GM23338 (cell line): Measurements from ENCODE around the gene REEP1. TPM values are rescaled to one million over a fixed set of nuclear protein-coding genes. Genes with fewer than 3 reads are reported as not detected.

Experiments used
- ATAC-seq: fragments of 200-7000 bp; cut with Tn5 transposase; 3 replicates; pipeline ENCODE4 v1.9.1; 2020
- DNase-seq: peaks from one replicate; pipeline ENCODE4 v3.0.0-alpha.2; 2015; ENCODE audit warnings: low spot score
- H2AFZ ChIP-seq: fragments of 200-600 bp; sonication (generic); 2 replicates; pipeline ENCODE4 v1.8.0; 2016; ENCODE audit warnings: antibody characterized with exemption, mild to moderate bottlenecking, moderate library complexity
- H3F3A ChIP-seq: fragments of 200-600 bp; sonication (generic); replicated peaks from 2 replicates; pipeline ENCODE4 v1.8.0; 2017; ENCODE audit warnings: antibody characterized with exemption, mixed run types, low read depth
- H3K27ac ChIP-seq: fragments of 200-600 bp; sonication (generic); 2 replicates; pipeline ENCODE4 v1.6.1; 2016; ENCODE audit warnings: low read depth
- H3K27me3 ChIP-seq: fragments of 200-600 bp; sonication (generic); 2 replicates; pipeline ENCODE4 v1.8.0; 2016; ENCODE audit warnings: mild to moderate bottlenecking, mixed run types, moderate library complexity; ENCODE audit not compliant: insufficient read depth
- H3K36me3 ChIP-seq: fragments of 200-600 bp; sonication (generic); 2 replicates; pipeline ENCODE4 v1.8.0; 2016; ENCODE audit warnings: mild to moderate bottlenecking; ENCODE audit not compliant: insufficient read depth
- H3K4me1 ChIP-seq: fragments of 200-600 bp; sonication (generic); 2 replicates; pipeline ENCODE4 v1.8.0; 2016; ENCODE audit warnings: mild to moderate bottlenecking, moderate library complexity; ENCODE audit not compliant: insufficient read depth
- H3K4me2 ChIP-seq: fragments of 200-600 bp; sonication (generic); 2 replicates; pipeline ENCODE4 v1.7.1; 2017; ENCODE audit warnings: mixed run types
- H3K4me3 ChIP-seq: fragments of 200-600 bp; sonication (generic); 2 replicates; pipeline ENCODE4 v1.6.1; 2016; ENCODE audit warnings: mixed run types
- H3K79me2 ChIP-seq: fragments of 200-600 bp; sonication (generic); replicated peaks from 2 replicates; pipeline ENCODE4 v1.8.0; 2017; ENCODE audit warnings: mild to moderate bottlenecking; ENCODE audit not compliant: insufficient read depth
- H3K9me2 ChIP-seq: fragments of 200-600 bp; sonication (generic); 2 replicates; pipeline ENCODE4 v1.8.0; 2017; ENCODE audit not compliant: insufficient read depth
- H4K20me1 ChIP-seq: fragments of 200-600 bp; sonication (generic); replicated peaks from 2 replicates; pipeline ENCODE4 v1.8.0; 2017; ENCODE audit warnings: mild to moderate bottlenecking; ENCODE audit not compliant: insufficient read depth
- H3K27ac Mint-ChIP-seq: 2 replicates; pipeline ENCODE4 v1.8.0; 2020; ENCODE audit warnings: inconsistent platforms, mild to moderate bottlenecking, moderate library complexity, mixed read lengths
- H3K27me3 Mint-ChIP-seq: 3 replicates; pipeline ENCODE4 v1.8.0; 2022; ENCODE audit warnings: low read depth, mild to moderate bottlenecking, moderate library complexity, mixed read lengths, inconsistent platforms; ENCODE audit not compliant: insufficient read depth, poor library complexity
- H3K36me3 Mint-ChIP-seq: 3 replicates; pipeline ENCODE4 v1.8.0; 2021; ENCODE audit warnings: low read depth, mild to moderate bottlenecking, inconsistent platforms, moderate library complexity, mixed read lengths
- H3K4me1 Mint-ChIP-seq: 3 replicates; pipeline ENCODE4 v1.8.0; 2020; ENCODE audit warnings: mild to moderate bottlenecking, inconsistent platforms, mixed read lengths
- H3K4me3 Mint-ChIP-seq: 3 replicates; pipeline ENCODE4 v1.8.0; 2021; ENCODE audit warnings: moderate library complexity, mild to moderate bottlenecking, inconsistent platforms, mixed read lengths
- H3K9me3 Mint-ChIP-seq: 3 replicates; pipeline ENCODE4 v1.8.0; 2020; ENCODE audit warnings: moderate library complexity, mild to moderate bottlenecking, inconsistent platforms, mixed read lengths
- CREB1 ChIP-seq: fragments of 250-450 bp; sonication (Bioruptor Pico); IDR thresholded peaks from 2 replicates; pipeline ENCODE4 v1.5.0; 2020; ENCODE audit warnings: low read depth, mild to moderate bottlenecking, moderate library complexity
- EZH2phosphoT487 ChIP-seq: fragments of 200-600 bp; sonication (generic); IDR thresholded peaks from one replicate; pipeline ENCODE4 v1.8.1; 2018; ENCODE audit warnings: antibody characterized with exemption; ENCODE audit not compliant: unreplicated experiment
- JUNB ChIP-seq: IDR thresholded peaks from one replicate; pipeline ENCODE4 v1.6.1; 2016; ENCODE audit warnings: antibody characterized with exemption; ENCODE audit not compliant: unreplicated experiment
- NANOG ChIP-seq: IDR thresholded peaks from 2 replicates; pipeline ENCODE4 v1.6.1; 2016; ENCODE audit warnings: antibody characterized with exemption, borderline replicate concordance
- POLR2AphosphoS5 ChIP-seq: IDR thresholded peaks from 2 replicates; pipeline ENCODE4 v1.6.1; 2016; ENCODE audit warnings: antibody characterized with exemption, low read depth
- ZNF114 ChIP-seq: fragments of 250-450 bp; sonication (Bioruptor Pico); IDR thresholded peaks from 2 replicates; pipeline ENCODE4 v1.5.0; 2020; ENCODE audit warnings: mild to moderate bottlenecking, moderate library complexity
- polyA plus RNA-seq: library from polyadenylated mRNA; unstranded; fragments of >200 nt; fragmentation: Nextera tagmentation; extraction: Ambion mirVana; gene quantifications from 2 replicates; pipeline ENCODE4 v1.2.1, GENCODE V29; 2016
- total RNA-seq: library from RNA; depleted of rRNA; stranded (reverse); fragments of >200 nt; shearing (Covaris generic); gene quantifications from 2 replicates; pipeline ENCODE4 v1.2.3, GENCODE V29; 2014
- TF ChIP-seq, protein P1 (sequence below), 2 experiments: fragments of 200-600 bp in 1 of 2; sonication (generic) in 1 of 2; conservative IDR thresholded peaks; 2 replicates each; pipeline versions ENCODE4 v1.5.1 to v1.6.1; 2016 to 2017; ENCODE audit warnings: antibody characterized with exemption in 2 of 2, low read depth in 2 of 2, mild to moderate bottlenecking in 2 of 2, moderate library complexity in 1 of 2
- TF ChIP-seq, protein P2 (sequence below): fragments of 250-450 bp; sonication (Bioruptor Pico); IDR thresholded peaks from 2 replicates; pipeline ENCODE4 v1.5.0; 2020; ENCODE audit warnings: mild to moderate bottlenecking, moderate library complexity
- TF ChIP-seq, protein P3 (sequence below): IDR thresholded peaks from one replicate; pipeline ENCODE4 v1.6.1; 2018; ENCODE audit warnings: antibody characterized with exemption; ENCODE audit not compliant: unreplicated experiment

REEP1 gene
- total and polyA plus RNA-seq, 2 experiments from 2014 or later = 1.6 to 1.8 TPM

DNA sequence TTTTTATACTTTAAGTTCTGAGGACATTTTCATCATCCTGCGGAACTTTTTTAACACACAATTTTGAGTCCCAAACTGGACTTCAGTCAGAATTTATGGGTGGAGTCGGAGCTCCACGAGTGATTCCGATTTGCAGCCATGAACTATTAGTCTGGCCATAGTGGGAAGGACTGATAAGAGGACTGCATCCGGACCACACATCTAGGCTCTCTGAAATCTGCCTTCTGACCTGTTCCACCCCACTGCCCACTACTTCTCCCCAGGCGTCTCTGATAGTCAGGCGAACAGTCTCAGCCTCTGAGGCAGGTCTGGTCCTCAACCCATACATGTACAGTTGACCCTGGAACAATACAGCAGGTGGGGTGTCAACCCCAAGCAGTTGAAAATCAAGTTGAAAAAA lies 133.0 kb downstream of the REEP1 start (continued):
- TF ChIP-seq, protein P1, sequence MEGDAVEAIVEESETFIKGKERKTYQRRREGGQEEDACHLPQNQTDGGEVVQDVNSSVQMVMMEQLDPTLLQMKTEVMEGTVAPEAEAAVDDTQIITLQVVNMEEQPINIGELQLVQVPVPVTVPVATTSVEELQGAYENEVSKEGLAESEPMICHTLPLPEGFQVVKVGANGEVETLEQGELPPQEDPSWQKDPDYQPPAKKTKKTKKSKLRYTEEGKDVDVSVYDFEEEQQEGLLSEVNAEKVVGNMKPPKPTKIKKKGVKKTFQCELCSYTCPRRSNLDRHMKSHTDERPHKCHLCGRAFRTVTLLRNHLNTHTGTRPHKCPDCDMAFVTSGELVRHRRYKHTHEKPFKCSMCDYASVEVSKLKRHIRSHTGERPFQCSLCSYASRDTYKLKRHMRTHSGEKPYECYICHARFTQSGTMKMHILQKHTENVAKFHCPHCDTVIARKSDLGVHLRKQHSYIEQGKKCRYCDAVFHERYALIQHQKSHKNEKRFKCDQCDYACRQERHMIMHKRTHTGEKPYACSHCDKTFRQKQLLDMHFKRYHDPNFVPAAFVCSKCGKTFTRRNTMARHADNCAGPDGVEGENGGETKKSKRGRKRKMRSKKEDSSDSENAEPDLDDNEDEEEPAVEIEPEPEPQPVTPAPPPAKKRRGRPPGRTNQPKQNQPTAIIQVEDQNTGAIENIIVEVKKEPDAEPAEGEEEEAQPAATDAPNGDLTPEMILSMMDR (conservative IDR thresholded peaks at IDR 0.05; ENCODE audit: low read depth in 2 of 2) = no peak
- no peak for TF ChIP-seq CREB1 (CRISPR knock-in tag)
- TF ChIP-seq, protein P2, sequence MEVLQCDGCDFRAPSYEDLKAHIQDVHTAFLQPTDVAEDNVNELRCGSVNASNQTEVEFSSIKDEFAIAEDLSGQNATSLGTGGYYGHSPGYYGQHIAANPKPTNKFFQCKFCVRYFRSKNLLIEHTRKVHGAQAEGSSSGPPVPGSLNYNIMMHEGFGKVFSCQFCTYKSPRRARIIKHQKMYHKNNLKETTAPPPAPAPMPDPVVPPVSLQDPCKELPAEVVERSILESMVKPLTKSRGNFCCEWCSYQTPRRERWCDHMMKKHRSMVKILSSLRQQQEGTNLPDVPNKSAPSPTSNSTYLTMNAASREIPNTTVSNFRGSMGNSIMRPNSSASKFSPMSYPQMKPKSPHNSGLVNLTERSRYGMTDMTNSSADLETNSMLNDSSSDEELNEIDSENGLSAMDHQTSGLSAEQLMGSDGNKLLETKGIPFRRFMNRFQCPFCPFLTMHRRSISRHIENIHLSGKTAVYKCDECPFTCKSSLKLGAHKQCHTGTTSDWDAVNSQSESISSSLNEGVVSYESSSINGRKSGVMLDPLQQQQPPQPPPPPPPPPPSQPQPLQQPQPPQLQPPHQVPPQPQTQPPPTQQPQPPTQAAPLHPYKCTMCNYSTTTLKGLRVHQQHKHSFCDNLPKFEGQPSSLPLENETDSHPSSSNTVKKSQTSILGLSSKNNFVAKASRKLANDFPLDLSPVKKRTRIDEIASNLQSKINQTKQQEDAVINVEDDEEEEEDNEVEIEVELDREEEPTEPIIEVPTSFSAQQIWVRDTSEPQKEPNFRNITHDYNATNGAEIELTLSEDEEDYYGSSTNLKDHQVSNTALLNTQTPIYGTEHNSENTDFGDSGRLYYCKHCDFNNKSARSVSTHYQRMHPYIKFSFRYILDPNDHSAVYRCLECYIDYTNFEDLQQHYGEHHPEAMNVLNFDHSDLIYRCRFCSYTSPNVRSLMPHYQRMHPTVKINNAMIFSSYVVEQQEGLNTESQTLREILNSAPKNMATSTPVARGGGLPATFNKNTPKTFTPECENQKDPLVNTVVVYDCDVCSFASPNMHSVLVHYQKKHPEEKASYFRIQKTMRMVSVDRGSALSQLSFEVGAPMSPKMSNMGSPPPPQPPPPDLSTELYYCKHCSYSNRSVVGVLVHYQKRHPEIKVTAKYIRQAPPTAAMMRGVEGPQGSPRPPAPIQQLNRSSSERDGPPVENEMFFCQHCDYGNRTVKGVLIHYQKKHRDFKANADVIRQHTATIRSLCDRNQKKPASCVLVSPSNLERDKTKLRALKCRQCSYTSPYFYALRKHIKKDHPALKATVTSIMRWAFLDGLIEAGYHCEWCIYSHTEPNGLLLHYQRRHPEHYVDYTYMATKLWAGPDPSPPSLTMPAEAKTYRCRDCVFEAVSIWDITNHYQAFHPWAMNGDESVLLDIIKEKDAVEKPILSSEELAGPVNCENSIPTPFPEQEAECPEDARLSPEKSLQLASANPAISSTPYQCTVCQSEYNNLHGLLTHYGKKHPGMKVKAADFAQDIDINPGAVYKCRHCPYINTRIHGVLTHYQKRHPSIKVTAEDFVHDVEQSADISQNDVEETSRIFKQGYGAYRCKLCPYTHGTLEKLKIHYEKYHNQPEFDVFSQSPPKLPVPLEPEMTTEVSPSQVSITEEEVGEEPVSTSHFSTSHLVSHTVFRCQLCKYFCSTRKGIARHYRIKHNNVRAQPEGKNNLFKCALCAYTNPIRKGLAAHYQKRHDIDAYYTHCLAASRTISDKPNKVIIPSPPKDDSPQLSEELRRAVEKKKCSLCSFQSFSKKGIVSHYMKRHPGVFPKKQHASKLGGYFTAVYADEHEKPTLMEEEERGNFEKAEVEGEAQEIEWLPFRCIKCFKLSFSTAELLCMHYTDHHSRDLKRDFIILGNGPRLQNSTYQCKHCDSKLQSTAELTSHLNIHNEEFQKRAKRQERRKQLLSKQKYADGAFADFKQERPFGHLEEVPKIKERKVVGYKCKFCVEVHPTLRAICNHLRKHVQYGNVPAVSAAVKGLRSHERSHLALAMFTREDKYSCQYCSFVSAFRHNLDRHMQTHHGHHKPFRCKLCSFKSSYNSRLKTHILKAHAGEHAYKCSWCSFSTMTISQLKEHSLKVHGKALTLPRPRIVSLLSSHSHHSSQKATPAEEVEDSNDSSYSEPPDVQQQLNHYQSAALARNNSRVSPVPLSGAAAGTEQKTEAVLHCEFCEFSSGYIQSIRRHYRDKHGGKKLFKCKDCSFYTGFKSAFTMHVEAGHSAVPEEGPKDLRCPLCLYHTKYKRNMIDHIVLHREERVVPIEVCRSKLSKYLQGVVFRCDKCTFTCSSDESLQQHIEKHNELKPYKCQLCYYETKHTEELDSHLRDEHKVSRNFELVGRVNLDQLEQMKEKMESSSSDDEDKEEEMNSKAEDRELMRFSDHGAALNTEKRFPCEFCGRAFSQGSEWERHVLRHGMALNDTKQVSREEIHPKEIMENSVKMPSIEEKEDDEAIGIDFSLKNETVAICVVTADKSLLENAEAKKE (CRISPR knock-in tag) = no peak
- no peak for TF ChIP-seq EZH2phosphoT487
- TF ChIP-seq JUNB = no peak

DNA sequence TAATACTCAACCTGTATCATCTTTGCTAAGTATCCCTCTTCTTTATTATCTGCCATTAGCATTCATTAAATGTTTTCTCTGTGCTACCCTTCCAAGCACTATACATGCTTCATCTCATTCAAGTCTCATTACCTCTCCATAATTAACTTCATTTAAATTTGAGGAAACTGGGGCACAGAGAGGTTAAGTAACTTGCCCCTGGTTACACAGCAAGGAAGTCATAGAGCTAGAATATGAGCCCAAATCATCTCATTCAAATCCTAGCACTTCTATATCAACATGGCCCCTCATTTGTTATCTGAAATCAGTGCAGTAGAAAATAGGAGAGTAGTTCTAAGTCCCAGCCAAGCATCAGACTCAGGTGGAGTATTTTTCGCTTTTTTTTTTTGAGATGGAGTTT lies 133.8 kb downstream of the REEP1 start:
- peaks cover 23% of the 10 kb centered on the region for H3K4me1 Mint-ChIP-seq
- H3K36me3 ChIP-seq = peaks cover 9% of the 10 kb centered on the region
- H3K4me3 ChIP-seq = no peak overlapping the region
- no peak overlapping the region for H3K27ac ChIP-seq
- peaks cover 58% of the 10 kb centered on the region for H3K79me2 ChIP-seq
- ATAC-seq (no peak), DNase-seq (no peak)
- H3K9me3 Mint-ChIP-seq = peaks cover 3% of the 10 kb centered on the region; the same call in 1 of the 3 replicates
- H3K27ac Mint-ChIP-seq = no peak overlapping the region
- H4K20me1 ChIP-seq = peaks cover 8% of the 10 kb centered on the region
- peaks cover 17% of the 10 kb centered on the region for H3K4me1 ChIP-seq
- no peaks in the 10 kb centered on the region for H3K27me3 ChIP-seq
- no peak overlapping the region for H2AFZ ChIP-seq
- no peak overlapping the region for H3K4me3 Mint-ChIP-seq
- H3K9me2 ChIP-seq = no peaks in the 10 kb centered on the region
- H3K4me2 ChIP-seq = no peak overlapping the region
- H3F3A ChIP-seq = no peaks in the 10 kb centered on the region
- peaks cover 23% of the 10 kb centered on the region for H3K36me3 Mint-ChIP-seq
- H3K27me3 Mint-ChIP-seq = no peaks in the 10 kb centered on the region
- TF ChIP-seq CREB1 (CRISPR knock-in tag) (no peak), POLR2AphosphoS5 (no peak), NANOG (no peak), ZNF114 (no peak)
- TF ChIP-seq, protein P3, sequence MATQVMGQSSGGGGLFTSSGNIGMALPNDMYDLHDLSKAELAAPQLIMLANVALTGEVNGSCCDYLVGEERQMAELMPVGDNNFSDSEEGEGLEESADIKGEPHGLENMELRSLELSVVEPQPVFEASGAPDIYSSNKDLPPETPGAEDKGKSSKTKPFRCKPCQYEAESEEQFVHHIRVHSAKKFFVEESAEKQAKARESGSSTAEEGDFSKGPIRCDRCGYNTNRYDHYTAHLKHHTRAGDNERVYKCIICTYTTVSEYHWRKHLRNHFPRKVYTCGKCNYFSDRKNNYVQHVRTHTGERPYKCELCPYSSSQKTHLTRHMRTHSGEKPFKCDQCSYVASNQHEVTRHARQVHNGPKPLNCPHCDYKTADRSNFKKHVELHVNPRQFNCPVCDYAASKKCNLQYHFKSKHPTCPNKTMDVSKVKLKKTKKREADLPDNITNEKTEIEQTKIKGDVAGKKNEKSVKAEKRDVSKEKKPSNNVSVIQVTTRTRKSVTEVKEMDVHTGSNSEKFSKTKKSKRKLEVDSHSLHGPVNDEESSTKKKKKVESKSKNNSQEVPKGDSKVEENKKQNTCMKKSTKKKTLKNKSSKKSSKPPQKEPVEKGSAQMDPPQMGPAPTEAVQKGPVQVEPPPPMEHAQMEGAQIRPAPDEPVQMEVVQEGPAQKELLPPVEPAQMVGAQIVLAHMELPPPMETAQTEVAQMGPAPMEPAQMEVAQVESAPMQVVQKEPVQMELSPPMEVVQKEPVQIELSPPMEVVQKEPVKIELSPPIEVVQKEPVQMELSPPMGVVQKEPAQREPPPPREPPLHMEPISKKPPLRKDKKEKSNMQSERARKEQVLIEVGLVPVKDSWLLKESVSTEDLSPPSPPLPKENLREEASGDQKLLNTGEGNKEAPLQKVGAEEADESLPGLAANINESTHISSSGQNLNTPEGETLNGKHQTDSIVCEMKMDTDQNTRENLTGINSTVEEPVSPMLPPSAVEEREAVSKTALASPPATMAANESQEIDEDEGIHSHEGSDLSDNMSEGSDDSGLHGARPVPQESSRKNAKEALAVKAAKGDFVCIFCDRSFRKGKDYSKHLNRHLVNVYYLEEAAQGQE = no peak
